Fibroblast of the aortic adventitia (primary cell): ENCODE measurements around the gene BARX1. TPM values are rescaled to one million over a fixed set of nuclear protein-coding genes. Genes with fewer than 3 reads are reported as not detected.

Experiments used
- DNase-seq: peaks from one replicate; pipeline ENCODE4 v3.0.0-alpha.2; 2010; ENCODE audit warnings: low read depth
- H3K4me3 ChIP-seq: 2 replicates; pipeline ENCODE4 v1.5.1; 2011; ENCODE audit warnings: low read depth, mild to moderate bottlenecking, control low read depth, low read length, moderate library complexity
- CTCF ChIP-seq: IDR thresholded peaks from 2 replicates; pipeline ENCODE4 v1.5.1; 2011; ENCODE audit warnings: mild to moderate bottlenecking, low read length, control low read depth, inconsistent platforms; ENCODE audit not compliant: insufficient read depth
- total RNA-seq: library from RNA; depleted of rRNA; stranded (reverse); fragments of >200 nt; gene quantifications from 2 replicates; pipeline ENCODE4 v1.2.3, GENCODE V29; 2012; ENCODE audit warnings: low replicate concordance

The BARX1 gene
- total RNA-seq, 1 donor = 0.09 TPM

GRCh38 chr9:93920131-93920800 lies 34.9 kb downstream of the BARX1 start:
- no peak for TF ChIP-seq CTCF
- DNase-seq = no peak
- H3K4me3 ChIP-seq = no peak overlapping the region

GRCh38 chr9:93918061-93918460 lies 37.1 kb downstream of the BARX1 start:
- no peak overlapping the region for H3K4me3 ChIP-seq
- DNase-seq = no peak
- no peak for TF ChIP-seq CTCF

GRCh38 chr9:93917121-93917853 lies 37.9 kb downstream of the BARX1 start:
- DNase-seq = no peak
- H3K4me3 ChIP-seq = no peak overlapping the region
- no peak for TF ChIP-seq CTCF

GRCh38 chr9:93916358-93916757 lies 38.8 kb downstream of the BARX1 start:
- TF ChIP-seq CTCF = no peak

GRCh38 chr9:93911801-93912554 lies 43.2 kb downstream of the BARX1 start:
- H3K4me3 ChIP-seq = no peak overlapping the region
- TF ChIP-seq CTCF = no peak
- DNase-seq = no peak

More at GRCh38 chr9:93916358-93916757, 38.8 kb downstream of the BARX1 start:
- DNase-seq = no peak
- no peak overlapping the region for H3K4me3 ChIP-seq

- TF ChIP-seq CTCF = no peak
- H3K4me3 ChIP-seq = no peak overlapping the region
- no peak for DNase-seq
Measured at GRCh38 chr9:93911136-93911745, 43.9 kb downstream of the BARX1 start.
